Ectodermal cell (in vitro differentiated cells): ENCODE results near the gene PLD5.

ENCODE experiments used
- H3K27ac ChIP-seq: 2 replicates; pipeline ENCODE4 v1.7.0; 2013; ENCODE audit warnings: mild to moderate bottlenecking, low read depth, low read length; ENCODE audit not compliant: insufficient read depth, poor library complexity, severe bottlenecking
- H3K27me3 ChIP-seq: 2 replicates; pipeline ENCODE4 v1.7.0; 2013; ENCODE audit warnings: mild to moderate bottlenecking, low read length; ENCODE audit not compliant: insufficient read depth, control insufficient read depth, poor library complexity, severe bottlenecking
- H3K36me3 ChIP-seq: one replicate; pipeline ENCODE4 v1.7.0; 2013; ENCODE audit warnings: low read length; ENCODE audit not compliant: control insufficient read depth, insufficient read depth
- H3K4me1 ChIP-seq: one replicate; pipeline ENCODE4 v1.7.0; 2013; ENCODE audit warnings: low read length; ENCODE audit not compliant: control insufficient read depth, insufficient read depth
- H3K4me3 ChIP-seq: 2 replicates; pipeline ENCODE4 v1.7.0; 2013; ENCODE audit warnings: low read depth, low read length, control low read depth; ENCODE audit not compliant: insufficient read depth
- H3K9me3 ChIP-seq: 2 replicates; pipeline ENCODE4 v1.7.0; 2013; ENCODE audit warnings: mild to moderate bottlenecking, low read length, moderate library complexity; ENCODE audit not compliant: control insufficient read depth
- WGBS, 2 experiments: methylation state at CpG; one replicate each; pipeline ENCODE4 v1.1.7; 2013; ENCODE audit warnings: missing lambda C conversion rate in 2 of 2; 5-methylcytosine and 5-hydroxymethylcytosine counted together

PLD5 gene

DNA sequence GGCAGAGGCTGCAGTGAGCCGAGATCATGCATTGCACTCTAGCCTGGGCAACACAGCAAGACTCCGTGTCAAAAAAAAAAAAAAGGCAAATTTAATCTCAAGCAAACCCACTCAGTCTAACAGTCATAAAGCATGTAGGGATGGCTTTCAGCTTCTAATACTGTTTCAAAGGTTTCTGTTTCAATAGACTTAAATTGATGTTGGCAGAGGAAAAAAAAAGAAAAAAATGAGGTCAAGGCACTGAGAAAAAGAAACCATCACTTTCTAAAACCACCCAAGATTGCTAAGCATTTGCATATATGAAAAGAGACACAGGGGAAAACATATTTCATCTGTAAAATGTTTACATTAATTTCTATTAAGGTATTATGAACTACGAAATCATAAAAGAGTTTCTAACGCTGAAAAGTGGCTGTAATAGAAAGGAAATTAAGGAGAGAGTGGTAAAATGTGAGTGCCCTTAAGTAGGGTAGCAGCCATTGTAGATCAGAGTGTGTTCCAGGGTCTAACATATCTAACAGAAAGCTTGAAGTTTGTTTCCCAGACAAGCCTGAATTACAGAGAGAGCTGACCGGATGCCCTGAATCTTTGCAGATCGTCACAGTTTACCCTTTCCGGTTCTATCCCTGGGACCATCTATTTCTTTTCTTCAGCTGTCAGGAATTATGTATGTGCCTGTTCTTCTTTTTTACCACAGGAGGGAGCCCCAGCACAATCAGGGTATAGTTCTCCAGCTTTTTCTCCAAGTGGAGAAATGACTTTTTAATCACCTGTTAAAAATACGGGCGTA lies 70.0 kb downstream of the PLD5 start:
- Histone ChIP-seq H3K27ac (no peak overlapping the region), H3K4me1 (peaks cover 2% of the 10 kb centered on the region), H3K36me3 (no peaks in the 10 kb centered on the region), H3K4me3 (no peak overlapping the region), H3K27me3 (no peaks in the 10 kb centered on the region), H3K9me3 (no peaks in the 10 kb centered on the region)
- 59 to 66% methylated on average over 9 of the region's 9 CpGs for WGBS, 2 experiments

DNA sequence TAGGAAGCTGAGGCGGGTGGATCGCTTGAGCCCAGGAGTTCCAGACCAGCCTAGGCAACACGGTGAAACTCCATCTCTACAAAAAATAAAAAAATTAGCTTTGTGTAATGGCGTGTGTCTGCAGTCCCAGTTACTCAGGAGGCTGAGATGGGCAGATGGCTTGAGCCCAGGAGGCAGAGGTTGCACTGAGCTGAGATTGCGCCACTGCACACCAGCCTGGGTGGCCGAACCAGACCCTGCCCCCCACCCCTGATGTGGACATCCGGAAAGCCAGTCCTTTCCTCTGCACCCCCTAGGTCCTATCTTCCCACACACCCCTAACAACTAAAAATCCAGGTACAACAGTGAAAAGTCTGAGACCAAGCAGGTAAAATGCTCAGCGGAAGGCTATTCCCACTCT lies 71.9 kb downstream of the PLD5 start:
- no peaks in the 10 kb centered on the region for H3K36me3 ChIP-seq
- 90% methylated on average over 7 to 8 of the region's 8 CpGs for WGBS, 2 experiments
- H3K27me3 ChIP-seq: no peaks in the 10 kb centered on the region
- no peak overlapping the region for H3K27ac ChIP-seq
- H3K9me3 ChIP-seq: no peaks in the 10 kb centered on the region
- peaks cover 17% of the 10 kb centered on the region for H3K4me1 ChIP-seq
- H3K4me3 ChIP-seq: no peak overlapping the region

DNA sequence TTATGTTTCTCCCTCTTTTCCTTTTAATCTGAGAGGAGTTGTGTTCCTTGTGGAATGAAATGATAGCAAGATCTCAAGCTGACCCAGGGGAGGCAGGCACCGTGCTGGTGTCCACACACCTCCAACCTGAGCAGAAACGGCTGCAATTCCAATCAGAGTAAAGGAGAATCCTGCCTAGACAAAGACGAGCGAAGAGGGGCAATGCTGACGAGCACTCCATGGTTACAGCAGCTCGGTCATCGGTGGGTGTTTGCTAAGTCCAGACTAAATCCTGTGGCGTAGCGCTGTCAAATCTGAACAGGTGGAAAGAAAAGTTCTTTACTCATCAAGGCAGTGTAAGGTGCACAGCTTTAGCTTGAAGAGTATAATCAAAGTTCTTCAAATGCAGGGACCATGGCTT lies 74.8 kb downstream of the PLD5 start:
- no peaks in the 10 kb centered on the region for H3K36me3 ChIP-seq
- no peaks in the 10 kb centered on the region for H3K27me3 ChIP-seq
- no peak overlapping the region for H3K4me3 ChIP-seq
- no peaks in the 10 kb centered on the region for H3K9me3 ChIP-seq
- peaks cover 20% of the 10 kb centered on the region for H3K4me1 ChIP-seq
- 89 to 91% methylated on average over 9 of the region's 9 CpGs for WGBS, 2 experiments
- no peak overlapping the region for H3K27ac ChIP-seq

DNA sequence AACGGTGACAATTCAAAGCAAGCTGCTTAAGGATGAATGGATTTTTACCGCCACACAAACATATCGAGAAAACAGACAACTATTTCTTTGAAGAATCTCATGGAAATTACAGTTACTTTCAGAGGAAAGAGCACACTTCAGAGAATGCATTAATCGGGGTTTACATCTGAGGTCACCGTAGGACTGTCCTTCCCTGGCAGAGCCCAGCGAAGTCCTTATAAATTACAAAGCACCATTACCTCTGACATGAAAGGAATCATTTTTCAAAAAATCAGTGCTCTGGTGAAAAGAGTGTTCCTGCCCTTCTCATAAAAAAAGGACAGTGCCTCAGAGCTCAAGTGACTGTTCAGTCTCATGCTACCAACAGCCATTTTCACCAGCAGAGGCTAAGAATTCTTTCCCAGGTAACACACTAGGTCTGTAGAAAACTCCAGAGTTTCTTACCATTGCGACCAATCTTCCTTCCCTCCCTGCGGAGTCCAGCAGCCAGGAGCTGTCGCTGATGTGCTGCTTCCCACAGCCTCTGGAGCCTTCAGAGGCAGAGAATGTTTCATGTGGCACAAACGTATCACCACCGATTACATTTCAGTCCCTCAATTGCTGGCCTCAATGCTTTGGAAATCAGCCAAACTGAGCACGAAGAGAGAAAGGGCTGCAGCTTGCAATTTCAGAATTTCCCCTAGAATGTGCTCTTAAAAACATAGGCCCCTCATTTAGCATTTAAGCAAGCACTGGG lies 75.4 kb downstream of the PLD5 start:
- no peaks in the 10 kb centered on the region for H3K9me3 ChIP-seq
- H3K27ac ChIP-seq: no peak overlapping the region
- no peaks in the 10 kb centered on the region for H3K27me3 ChIP-seq
- 76 to 81% methylated on average over 12 of the region's 12 CpGs for WGBS, 2 experiments
- no peak overlapping the region for H3K4me3 ChIP-seq
- H3K36me3 ChIP-seq: no peaks in the 10 kb centered on the region
- peaks cover 20% of the 10 kb centered on the region for H3K4me1 ChIP-seq

DNA sequence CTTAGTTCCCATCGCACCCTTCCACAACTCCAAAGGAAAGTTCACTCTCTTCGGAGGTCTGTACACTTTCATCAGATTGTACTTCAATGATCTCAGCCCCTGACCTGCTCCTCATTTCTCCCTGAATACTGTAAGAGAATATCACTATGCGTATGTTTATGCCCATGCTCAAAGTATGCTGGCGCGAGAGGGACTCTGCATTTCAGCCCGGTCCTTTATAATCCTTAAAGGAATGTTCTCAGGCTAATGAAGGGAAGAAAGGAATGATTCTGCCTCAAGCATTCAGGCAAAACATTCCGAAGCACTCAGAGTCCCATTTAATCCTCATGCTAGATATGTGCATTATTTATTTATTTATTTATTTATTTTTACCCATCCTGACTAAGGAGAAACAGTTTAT lies 76.8 kb downstream of the PLD5 start:
- Histone ChIP-seq H3K4me3 (no peak overlapping the region), H3K27ac (no peak overlapping the region), H3K27me3 (no peaks in the 10 kb centered on the region), H3K9me3 (no peaks in the 10 kb centered on the region), H3K36me3 (no peaks in the 10 kb centered on the region), H3K4me1 (peaks cover 20% of the 10 kb centered on the region)
- WGBS, 2 experiments: 58 to 64% methylated on average over 6 of the region's 7 CpGs

DNA sequence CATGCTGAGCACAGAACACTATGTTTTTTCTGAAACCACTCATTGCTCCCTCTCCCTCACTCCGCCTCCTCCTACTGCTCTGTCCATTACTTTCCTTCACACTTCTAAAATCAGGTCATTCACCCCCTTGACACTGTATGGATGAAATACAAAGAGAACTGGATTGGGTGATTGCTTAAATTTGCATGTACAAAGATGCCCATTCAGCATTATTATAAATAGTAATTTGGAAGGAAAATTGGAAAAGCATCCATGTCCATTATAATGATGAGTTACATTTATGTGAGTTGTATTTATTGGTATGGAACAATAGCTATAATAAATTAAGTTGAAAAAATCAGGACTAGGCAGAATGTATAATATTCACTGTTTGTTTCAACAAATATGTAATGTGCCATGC lies 83.7 kb downstream of the PLD5 start:
- Histone ChIP-seq H3K4me3 (no peak overlapping the region), H3K27ac (no peak overlapping the region), H3K36me3 (no peaks in the 10 kb centered on the region), H3K4me1 (no peaks in the 10 kb centered on the region), H3K27me3 (no peaks in the 10 kb centered on the region), H3K9me3 (no peaks in the 10 kb centered on the region)
- 86 to 93% methylated on average over 1 of the region's 1 CpG for WGBS, 2 experiments

DNA sequence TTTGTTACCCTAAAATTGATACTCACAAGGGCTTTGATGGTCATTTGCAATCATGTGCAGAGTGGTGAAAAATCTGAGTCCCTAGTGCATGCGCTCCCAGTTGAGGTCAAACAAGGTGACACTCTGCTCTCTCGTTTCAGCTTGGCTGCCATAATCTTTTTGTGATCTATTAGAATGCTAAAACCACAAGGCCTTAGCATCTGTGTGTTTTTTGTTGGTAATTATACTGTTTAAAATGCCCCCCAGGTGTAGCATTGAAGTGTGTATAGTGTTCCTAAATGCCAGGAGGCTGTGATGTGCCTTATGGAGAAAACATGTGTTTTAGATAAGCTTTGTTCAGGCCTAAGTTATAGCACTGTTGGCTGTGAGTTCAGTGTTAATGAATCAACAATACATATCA lies 89.3 kb downstream of the PLD5 start:
- H3K36me3 ChIP-seq: no peaks in the 10 kb centered on the region
- no peak overlapping the region for H3K27ac ChIP-seq
- H3K9me3 ChIP-seq: no peaks in the 10 kb centered on the region
- no peak overlapping the region for H3K4me3 ChIP-seq
- no peaks in the 10 kb centered on the region for H3K27me3 ChIP-seq
- 88 to 94% methylated on average over 2 of the region's 2 CpGs for WGBS, 2 experiments
- H3K4me1 ChIP-seq: no peaks in the 10 kb centered on the region

DNA sequence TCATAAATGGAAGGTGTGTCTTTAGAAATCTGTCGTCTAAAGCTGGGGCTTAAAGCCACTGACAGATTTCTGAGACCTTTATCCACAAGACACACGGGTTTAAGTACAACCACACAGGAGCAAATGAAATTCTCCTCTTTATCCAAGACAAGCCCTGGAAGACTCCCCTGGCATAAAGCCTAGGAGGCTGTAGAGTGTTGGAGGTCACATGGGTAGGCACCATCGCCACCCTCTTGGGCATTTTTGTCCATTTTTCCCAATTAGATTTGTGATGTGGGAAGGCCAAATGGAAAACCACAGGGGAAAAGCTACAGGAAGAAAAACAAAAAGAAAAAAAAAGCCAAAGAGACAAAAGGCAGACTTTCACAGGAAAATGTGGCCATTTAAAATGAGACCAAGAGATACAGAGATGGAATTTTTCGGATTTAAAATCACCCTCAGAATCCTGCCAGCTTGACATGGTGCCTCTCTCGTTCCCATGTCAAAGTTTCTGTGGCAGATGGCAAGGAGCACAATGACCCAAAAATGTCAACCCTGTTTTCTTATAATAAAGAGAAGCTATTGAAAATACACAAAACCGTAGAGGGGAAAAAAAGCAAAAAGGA lies 91.9 kb downstream of the PLD5 start:
- Histone ChIP-seq H3K27ac (no peak overlapping the region), H3K36me3 (no peaks in the 10 kb centered on the region), H3K4me1 (no peaks in the 10 kb centered on the region), H3K27me3 (no peaks in the 10 kb centered on the region), H3K9me3 (no peaks in the 10 kb centered on the region), H3K4me3 (no peak overlapping the region)
- WGBS, 2 experiments: 88 to 94% methylated on average over 6 of the region's 6 CpGs

DNA sequence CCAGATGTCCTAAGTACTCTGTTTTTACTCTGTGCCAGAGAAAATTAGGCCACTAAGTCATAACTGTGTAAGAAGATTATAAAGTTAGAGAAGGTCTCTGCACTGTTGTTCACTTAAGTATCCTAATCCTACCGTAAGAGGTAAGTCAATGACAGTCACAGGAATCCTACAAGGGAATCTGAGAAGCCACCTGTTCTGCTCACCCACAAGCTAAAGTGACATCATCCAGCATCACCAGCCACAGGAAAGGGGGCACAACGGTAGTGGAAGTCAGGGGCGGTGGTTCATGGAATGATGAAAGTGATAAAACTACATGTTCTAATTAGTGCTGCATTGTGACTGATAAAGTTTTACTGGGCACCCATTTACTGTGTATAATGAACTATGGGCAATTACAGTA lies 92.7 kb downstream of the PLD5 start:
- H3K9me3 ChIP-seq: no peaks in the 10 kb centered on the region
- H3K27ac ChIP-seq: no peak overlapping the region
- 97 to 100% methylated on average over 3 of the region's 3 CpGs for WGBS, 2 experiments
- H3K27me3 ChIP-seq: no peaks in the 10 kb centered on the region
- no peaks in the 10 kb centered on the region for H3K4me1 ChIP-seq
- H3K4me3 ChIP-seq: no peak overlapping the region
- H3K36me3 ChIP-seq: no peaks in the 10 kb centered on the region

DNA sequence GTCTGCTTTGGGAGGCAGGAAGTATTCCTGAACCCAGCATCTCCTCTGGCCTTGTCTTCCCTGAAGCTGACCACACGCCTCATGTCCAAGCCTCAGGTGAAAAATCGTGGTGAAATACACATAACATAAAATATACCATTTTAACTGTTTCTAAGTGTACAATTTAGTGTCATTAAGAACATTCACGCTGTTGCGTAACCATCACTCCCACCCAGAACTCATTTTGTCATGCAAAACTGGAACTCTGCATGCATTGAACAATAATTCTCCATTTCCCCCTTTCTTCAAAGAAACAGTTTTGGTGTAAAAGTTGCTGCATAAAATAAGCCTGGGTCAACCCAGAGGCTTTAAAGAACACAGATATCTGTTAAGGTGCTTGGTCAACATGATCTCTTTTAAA lies 93.5 kb downstream of the PLD5 start:
- H3K4me1 ChIP-seq: no peaks in the 10 kb centered on the region
- no peak overlapping the region for H3K4me3 ChIP-seq
- H3K36me3 ChIP-seq: no peaks in the 10 kb centered on the region
- no peaks in the 10 kb centered on the region for H3K27me3 ChIP-seq
- WGBS, 2 experiments: 90 to 94% methylated on average over 4 of the region's 4 CpGs
- H3K27ac ChIP-seq: no peak overlapping the region
- no peaks in the 10 kb centered on the region for H3K9me3 ChIP-seq
